Renal pelvis (tissue), 4 donors: ENCODE data around the gene TBC1D5. TPM values are rescaled to one million over a fixed set of nuclear protein-coding genes. Genes with fewer than 3 reads are reported as not detected.

Experiments used
- DNase-seq: peaks from one replicate; pipeline ENCODE4 v3.0.0-alpha.2; 2013
- polyA plus RNA-seq, 3 donors: library from polyadenylated mRNA; unstranded; fragments of 120-200 nt; gene quantifications; one replicate each; pipeline ENCODE4 v1.2.1, GENCODE V29; 2013; ENCODE audit not compliant: insufficient read length in 3 of 3

Gene TBC1D5
- polyA plus RNA-seq, 3 donors = 46.4 to 52.8 (median 48.8) TPM

- DNase-seq = no peak
Observed at GRCh38 chr3:17479681-17480405, 262.6 kb downstream of the TBC1D5 start.

GRCh38 chr3:17478673-17479072 lies 263.8 kb downstream of the TBC1D5 start:
- DNase-seq = no peak

- no peak for DNase-seq
Observed at GRCh38 chr3:17473761-17474160, 268.7 kb downstream of the TBC1D5 start.

GRCh38 chr3:17469954-17470353 lies 272.5 kb downstream of the TBC1D5 start:
- no peak for DNase-seq

- peak; percentile 14 for DNase-seq
Observed at GRCh38 chr3:17469520-17469919, 272.9 kb downstream of the TBC1D5 start.

- DNase-seq = no peak
Observed at GRCh38 chr3:17466028-17466427, 276.4 kb downstream of the TBC1D5 start.

GRCh38 chr3:17459470-17459993 lies 282.9 kb downstream of the TBC1D5 start:
- DNase-seq = no peak

GRCh38 chr3:17456650-17457049 lies 285.8 kb downstream of the TBC1D5 start:
- DNase-seq = no peak

- DNase-seq = no peak
Observed at GRCh38 chr3:17456046-17456445, 286.4 kb downstream of the TBC1D5 start.

- DNase-seq = no peak
Observed at GRCh38 chr3:17444865-17445264, 297.6 kb downstream of the TBC1D5 start.

- DNase-seq = no peak
Observed at GRCh38 chr3:17443142-17443541, 299.3 kb downstream of the TBC1D5 start.

- DNase-seq = no peak
Observed at GRCh38 chr3:17442332-17443049, 299.9 kb downstream of the TBC1D5 start.

- DNase-seq = no peak
Observed at GRCh38 chr3:17433876-17434275, 308.6 kb downstream of the TBC1D5 start.

- DNase-seq = no peak
Observed at GRCh38 chr3:17432236-17432635, 310.2 kb downstream of the TBC1D5 start.

- DNase-seq = no peak
Observed at GRCh38 chr3:17431484-17432045, 310.9 kb downstream of the TBC1D5 start.

GRCh38 chr3:17431004-17431403 lies 311.4 kb downstream of the TBC1D5 start:
- no peak for DNase-seq

GRCh38 chr3:17430582-17430981 lies 311.8 kb downstream of the TBC1D5 start:
- no peak for DNase-seq

- DNase-seq = no peak
Observed at GRCh38 chr3:17423786-17424536, 318.5 kb downstream of the TBC1D5 start.

- DNase-seq = no peak
Observed at GRCh38 chr3:17422636-17423035, 319.8 kb downstream of the TBC1D5 start.

- DNase-seq = no peak
Observed at GRCh38 chr3:17420668-17421067, 321.8 kb downstream of the TBC1D5 start.

- DNase-seq = peak; percentile 36
Observed at GRCh38 chr3:17412950-17413530, 329.4 kb downstream of the TBC1D5 start.
